Measurements from ENCODE around the gene CD300A. TPM values are rescaled to one million over a fixed set of nuclear protein-coding genes. Genes with fewer than 3 reads are reported as not detected.

CD300A gene
- total RNA-seq = not detected in 2 replicates

DNA sequence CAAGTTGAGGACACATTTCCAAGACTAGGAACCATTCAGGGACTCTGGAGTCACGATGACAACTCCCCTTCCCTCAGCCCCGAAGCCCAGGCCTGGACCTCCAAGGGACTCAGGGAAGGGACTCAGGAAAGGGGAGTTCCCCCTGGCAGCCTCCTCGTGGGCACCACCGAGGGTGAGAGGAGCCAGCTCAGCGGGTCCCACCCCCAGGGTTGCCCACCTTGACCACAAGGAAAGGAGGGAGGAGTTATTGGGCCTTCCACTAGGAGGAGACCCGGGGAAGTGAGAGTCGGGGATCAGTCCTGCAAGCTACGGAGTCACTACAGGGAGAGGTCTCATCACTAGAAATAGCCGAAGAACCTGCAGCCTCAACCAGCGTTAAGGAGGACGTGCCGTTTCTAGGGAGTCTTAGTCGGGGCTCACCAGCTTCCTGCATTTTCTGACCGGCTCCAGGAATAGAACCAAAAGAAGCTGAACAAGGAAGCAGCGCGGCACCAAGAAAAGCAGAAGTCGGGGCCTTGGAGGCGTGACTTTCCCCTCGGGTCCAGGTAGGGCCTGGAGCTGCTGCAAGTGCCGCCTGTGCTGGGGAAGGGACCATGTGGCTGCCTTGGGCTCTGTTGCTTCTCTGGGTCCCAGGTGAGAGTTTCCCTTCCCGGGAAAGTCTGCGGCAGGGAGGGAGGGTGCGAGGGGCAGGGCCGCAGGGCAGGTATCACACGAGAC lies at the start of gene CD300A:
Gene CD300A, plus strand, starts transcription at position 524 of the 717 bp plus-strand sequence. Its CDS starts 70 bp downstream, at position 594.

DNA sequence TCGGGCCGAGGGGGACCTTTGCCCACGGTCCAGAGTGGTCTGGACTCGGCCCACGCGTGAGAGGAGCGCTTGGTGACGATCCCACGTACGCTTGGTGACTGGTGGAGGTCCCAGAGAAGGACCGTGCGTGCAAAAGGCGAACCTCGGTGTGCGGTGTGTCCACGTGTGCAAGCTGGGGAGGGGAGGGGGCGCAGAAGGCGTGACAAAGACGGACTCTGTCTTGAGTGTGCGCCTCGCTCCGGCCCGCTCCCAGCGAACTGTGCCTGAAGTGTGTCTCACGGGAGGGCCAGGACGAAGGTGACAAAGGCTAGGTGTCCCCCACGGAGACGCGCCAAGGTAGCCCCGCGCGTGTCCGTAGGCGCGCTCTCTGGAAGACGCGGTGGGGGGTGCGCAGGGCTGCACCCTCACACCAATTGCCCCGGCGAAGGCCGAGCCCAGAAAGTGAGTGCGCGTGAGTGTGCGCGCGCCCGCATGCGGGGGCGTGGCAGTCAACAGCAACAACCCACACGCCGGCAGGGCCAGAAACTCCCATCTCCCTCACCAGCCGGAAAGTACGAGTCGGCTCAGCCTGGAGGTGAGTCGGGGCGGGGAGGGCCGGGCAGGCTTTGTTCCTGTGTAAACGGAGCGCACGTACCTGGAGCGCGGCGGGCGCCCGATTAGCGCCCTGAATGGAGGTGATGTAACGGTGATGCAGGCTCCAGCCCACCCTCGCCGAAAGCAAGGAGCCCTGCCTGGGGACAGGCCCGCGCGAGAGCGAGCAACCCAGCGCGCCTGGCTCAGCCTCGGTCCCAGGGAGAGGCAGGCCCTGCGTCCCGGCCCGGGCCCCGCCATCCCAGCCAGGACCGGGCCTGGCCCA lies 34.6 kb upstream of the CD300A start, which contains the start of gene GPRC5C:
Gene GPRC5C, plus strand, starts transcription at position 521 of the 856 bp plus-strand sequence. CDS start 7,689 bp downstream, outside the sequence.

DNA sequence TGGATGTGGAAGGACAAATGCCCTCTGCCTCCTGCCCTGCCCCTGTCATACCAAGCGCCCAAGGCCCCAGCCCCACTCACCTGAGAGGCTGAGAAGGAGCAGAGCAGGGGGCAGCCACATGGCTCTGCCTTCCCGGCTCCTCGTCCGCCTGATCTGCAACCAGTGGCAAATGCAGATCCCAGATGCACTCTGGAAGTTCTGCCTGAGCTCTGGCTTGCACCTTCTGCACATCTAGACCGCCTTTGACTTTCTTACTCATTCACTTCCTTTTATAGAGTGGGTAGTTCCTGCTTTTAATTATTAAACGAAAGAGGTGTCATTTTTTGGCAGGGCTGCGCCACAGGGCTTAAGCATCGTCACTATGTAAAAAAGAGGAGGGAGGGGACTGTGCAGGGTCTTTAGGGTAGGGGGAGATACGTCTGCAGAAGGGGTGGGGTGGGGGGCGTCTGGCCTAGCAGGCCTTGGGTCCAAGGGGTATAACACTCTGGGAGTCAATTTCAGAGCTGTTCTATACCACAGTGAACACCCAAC lies 64.9 kb downstream of the CD300A start, which contains the start of gene CD300LB:
Gene CD300LB, minus strand, starts transcription at position 245 of the 531 bp plus-strand sequence. Its CDS starts 125 bp downstream, at position 120.

Small RNAs within 50 kb of the gene (small RNA-seq; reads per million reads assigned to genes)
- not detected for gene RNA5SP448

Other genes starting within 250 kb of the CD300A start
- not detected in 2 replicates for gene DNAI2, start 192.4 kb upstream of the CD300A start, total RNA-seq
- gene KIF19, start 140.4 kb upstream of the CD300A start, total RNA-seq = 1.3 and 9.6 TPM in 2 replicates
- gene BTBD17, start 104.8 kb upstream of the CD300A start, total RNA-seq = not detected in 2 replicates
- gene GPR142, start 99.1 kb upstream of the CD300A start, total RNA-seq = not detected in 2 replicates
- gene GPRC5C, start 34.5 kb upstream of the CD300A start, total RNA-seq = 0.33 and 0.67 TPM in 2 replicates
- not detected in 2 replicates for gene CD300LB, start 64.8 kb downstream of the CD300A start, total RNA-seq
- gene CD300C, start 79.5 kb downstream of the CD300A start, total RNA-seq = not detected in 2 replicates
- gene CD300H, start 100.9 kb downstream of the CD300A start, total RNA-seq = not detected in 2 replicates
- gene CD300LD, start 125.6 kb downstream of the CD300A start, total RNA-seq = not detected in 2 replicates
- not detected in 2 replicates for gene CD300E, start 157.1 kb downstream of the CD300A start, total RNA-seq
- gene CD300LF, start 246.3 kb downstream of the CD300A start, total RNA-seq = not detected in 2 replicates